ENCODE results near the gene CWC27.

Gene CWC27

GRCh38 chr5:64768358-64769312 is at the start of gene CWC27, which contains the start of gene SREK1IP1:
Gene CWC27 (plus strand): TSS chr5:64768930. CDS start chr5:64769147, 217 bp downstream.
Gene SREK1IP1 (minus strand): TSS chr5:64768691. CDS start chr5:64768517, 174 bp downstream.
- H3K27ac ChIP-seq (ENCODE audit: low read depth in 2 of 2, low read length in 2 of 2), result peak within 1 kb of the TSS; percentile 83 to 87
- H3K36me3 ChIP-seq (ENCODE audit: control insufficient read depth in 2 of 2, insufficient read depth in 2 of 2, low read length in 2 of 2), result peaks cover 0 to under 1% of the 10 kb centered on the region in 2 donors
- no peaks in the 10 kb centered on the region for H3K27me3 ChIP-seq (ENCODE audit: control insufficient read depth in 2 of 2, insufficient read depth in 2 of 2, low read length in 2 of 2)
- H3K4me1 ChIP-seq (ENCODE audit: control insufficient read depth in 2 of 2, insufficient read depth in 2 of 2, low read length in 2 of 2), result peaks cover 13 to 25% of the 10 kb centered on the region in 2 donors
- H3K4me3 ChIP-seq (ENCODE audit: low read length in 2 of 2), result peak within 1 kb of the TSS; percentile 88 to 97
- peak within 1 kb of the TSS; percentile 92 to 94 for H3K9ac ChIP-seq (ENCODE audit: low read depth in 1 of 2, low read length in 2 of 2)
- H3K9me3 ChIP-seq (ENCODE audit: control insufficient read depth in 2 of 2, low read length in 2 of 2), result no peaks in the 10 kb centered on the region

- Histone ChIP-seq H3K27me3 (ENCODE audit: control insufficient read depth in 2 of 2, insufficient read depth in 2 of 2, low read length in 2 of 2) (no peaks in the 10 kb centered on the region), H3K27ac (ENCODE audit: low read depth in 2 of 2, low read length in 2 of 2) (no peak overlapping the region), H3K36me3 (ENCODE audit: control insufficient read depth in 2 of 2, insufficient read depth in 2 of 2, low read length in 2 of 2) (peaks cover 9 to 18% of the 10 kb centered on the region in 2 donors), H3K4me1 (ENCODE audit: control insufficient read depth in 2 of 2, insufficient read depth in 2 of 2, low read length in 2 of 2) (no peaks in the 10 kb centered on the region), H3K9me3 (ENCODE audit: control insufficient read depth in 2 of 2, low read length in 2 of 2) (no peaks in the 10 kb centered on the region), H3K9ac (ENCODE audit: low read depth in 1 of 2, low read length in 2 of 2) (no peak overlapping the region), H3K4me3 (ENCODE audit: low read length in 2 of 2) (no peak overlapping the region)
Observed at GRCh38 chr5:64722588-64722987, 46.1 kb upstream of the CWC27 start.

DNA sequence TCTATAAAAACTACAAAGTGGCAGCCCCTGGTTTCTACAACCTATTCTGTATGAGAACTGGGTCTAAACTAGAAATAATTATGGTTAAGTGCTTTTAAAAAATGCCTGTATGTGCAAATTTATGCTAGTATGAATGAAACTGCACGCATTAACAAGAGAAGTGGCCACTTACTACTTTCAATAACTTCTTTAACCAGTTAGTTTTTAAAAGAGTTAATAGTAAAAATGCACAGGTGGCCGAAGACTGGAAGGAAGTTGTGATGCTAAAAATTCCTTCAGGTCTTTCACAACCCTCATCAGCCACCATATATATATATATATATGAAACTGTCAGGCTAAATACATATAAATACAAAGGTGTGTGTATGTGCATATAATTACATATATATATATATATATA is 41.6 kb upstream of the CWC27 start:
- Histone ChIP-seq H3K27me3 (ENCODE audit: control insufficient read depth in 2 of 2, insufficient read depth in 2 of 2, low read length in 2 of 2) (no peaks in the 10 kb centered on the region), H3K9ac (ENCODE audit: low read depth in 1 of 2, low read length in 2 of 2) (no peak overlapping the region), H3K36me3 (ENCODE audit: control insufficient read depth in 2 of 2, insufficient read depth in 2 of 2, low read length in 2 of 2) (peaks cover 9 to 20% of the 10 kb centered on the region in 2 donors), H3K4me1 (ENCODE audit: control insufficient read depth in 2 of 2, insufficient read depth in 2 of 2, low read length in 2 of 2) (no peaks in the 10 kb centered on the region), H3K27ac (ENCODE audit: low read depth in 2 of 2, low read length in 2 of 2) (no peak overlapping the region), H3K9me3 (ENCODE audit: control insufficient read depth in 2 of 2, low read length in 2 of 2) (no peaks in the 10 kb centered on the region), H3K4me3 (ENCODE audit: low read length in 2 of 2) (no peak overlapping the region)

GRCh38 chr5:64742411-64742810 is 26.3 kb upstream of the CWC27 start:
- peaks cover 16 to 20% of the 10 kb centered on the region in 2 donors for H3K36me3 ChIP-seq (ENCODE audit: control insufficient read depth in 2 of 2, insufficient read depth in 2 of 2, low read length in 2 of 2)
- H3K4me1 ChIP-seq (ENCODE audit: control insufficient read depth in 2 of 2, insufficient read depth in 2 of 2, low read length in 2 of 2), result no peaks in the 10 kb centered on the region
- no peak overlapping the region for H3K27ac ChIP-seq (ENCODE audit: low read depth in 2 of 2, low read length in 2 of 2)
- H3K9me3 ChIP-seq (ENCODE audit: control insufficient read depth in 2 of 2, low read length in 2 of 2), result no peaks in the 10 kb centered on the region
- no peaks in the 10 kb centered on the region for H3K27me3 ChIP-seq (ENCODE audit: control insufficient read depth in 2 of 2, insufficient read depth in 2 of 2, low read length in 2 of 2)
- no peak overlapping the region for H3K9ac ChIP-seq (ENCODE audit: low read depth in 1 of 2, low read length in 2 of 2)
- no peak overlapping the region for H3K4me3 ChIP-seq (ENCODE audit: low read length in 2 of 2)

DNA sequence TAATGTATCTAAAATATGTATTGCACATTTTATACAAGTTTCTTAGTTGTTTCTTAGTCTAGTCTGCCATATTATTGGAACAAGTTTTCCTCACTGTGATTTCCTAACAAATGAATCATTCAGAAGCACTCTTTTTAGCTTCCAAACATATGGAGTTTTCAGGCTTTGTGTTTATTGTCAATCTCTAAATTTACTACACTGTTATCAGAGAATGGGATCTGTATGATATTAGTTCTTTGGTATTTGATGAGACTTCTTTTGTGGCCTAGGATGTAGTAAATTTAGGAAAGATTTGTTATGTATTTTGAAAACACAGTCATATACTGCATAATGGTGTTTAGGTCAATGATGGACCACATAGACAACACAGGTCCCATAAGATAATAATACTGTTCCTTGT is 25.9 kb upstream of the CWC27 start:
- H3K36me3 ChIP-seq (ENCODE audit: control insufficient read depth in 2 of 2, insufficient read depth in 2 of 2, low read length in 2 of 2), result peaks cover 16 to 20% of the 10 kb centered on the region in 2 donors
- H3K27ac ChIP-seq (ENCODE audit: low read depth in 2 of 2, low read length in 2 of 2), result no peak overlapping the region
- no peaks in the 10 kb centered on the region for H3K27me3 ChIP-seq (ENCODE audit: control insufficient read depth in 2 of 2, insufficient read depth in 2 of 2, low read length in 2 of 2)
- no peak overlapping the region for H3K9ac ChIP-seq (ENCODE audit: low read depth in 1 of 2, low read length in 2 of 2)
- no peak overlapping the region for H3K4me3 ChIP-seq (ENCODE audit: low read length in 2 of 2)
- H3K9me3 ChIP-seq (ENCODE audit: control insufficient read depth in 2 of 2, low read length in 2 of 2), result no peaks in the 10 kb centered on the region
- no peaks in the 10 kb centered on the region for H3K4me1 ChIP-seq (ENCODE audit: control insufficient read depth in 2 of 2, insufficient read depth in 2 of 2, low read length in 2 of 2)

DNA sequence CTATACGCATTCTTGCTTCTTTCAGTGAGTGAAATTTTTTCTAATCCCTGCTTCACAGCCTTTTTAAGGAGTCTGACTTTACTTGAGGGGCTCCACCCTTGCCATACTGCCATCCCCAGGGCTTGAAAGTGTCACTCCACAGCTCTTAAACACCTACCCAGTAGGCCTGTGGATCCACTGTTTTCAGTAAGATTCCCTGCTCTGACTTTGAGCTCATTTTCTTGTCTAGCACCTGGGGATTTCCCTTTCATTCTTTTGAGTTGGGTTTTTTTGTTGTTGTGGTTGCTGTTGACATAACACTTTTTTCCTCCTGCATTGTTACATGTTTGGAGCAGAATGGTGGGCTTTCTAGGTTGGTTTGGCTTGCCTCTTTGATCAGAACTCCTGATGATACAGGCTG is 23.8 kb upstream of the CWC27 start:
- no peaks in the 10 kb centered on the region for H3K9me3 ChIP-seq (ENCODE audit: control insufficient read depth in 2 of 2, low read length in 2 of 2)
- H3K4me3 ChIP-seq (ENCODE audit: low read length in 2 of 2), result no peak overlapping the region
- no peak overlapping the region for H3K27ac ChIP-seq (ENCODE audit: low read depth in 2 of 2, low read length in 2 of 2)
- H3K27me3 ChIP-seq (ENCODE audit: control insufficient read depth in 2 of 2, insufficient read depth in 2 of 2, low read length in 2 of 2), result no peaks in the 10 kb centered on the region
- H3K9ac ChIP-seq (ENCODE audit: low read depth in 1 of 2, low read length in 2 of 2), result no peak overlapping the region
- peaks cover 7 to 9% of the 10 kb centered on the region in 2 donors for H3K36me3 ChIP-seq (ENCODE audit: control insufficient read depth in 2 of 2, insufficient read depth in 2 of 2, low read length in 2 of 2)
- H3K4me1 ChIP-seq (ENCODE audit: control insufficient read depth in 2 of 2, insufficient read depth in 2 of 2, low read length in 2 of 2), result no peaks in the 10 kb centered on the region

GRCh38 chr5:64746446-64746845 is 22.3 kb upstream of the CWC27 start:
- no peaks in the 10 kb centered on the region for H3K9me3 ChIP-seq (ENCODE audit: control insufficient read depth in 2 of 2, low read length in 2 of 2)
- no peak overlapping the region for H3K27ac ChIP-seq (ENCODE audit: low read depth in 2 of 2, low read length in 2 of 2)
- no peaks in the 10 kb centered on the region for H3K27me3 ChIP-seq (ENCODE audit: control insufficient read depth in 2 of 2, insufficient read depth in 2 of 2, low read length in 2 of 2)
- H3K36me3 ChIP-seq (ENCODE audit: control insufficient read depth in 2 of 2, insufficient read depth in 2 of 2, low read length in 2 of 2), result no peaks in the 10 kb centered on the region
- no peak overlapping the region for H3K9ac ChIP-seq (ENCODE audit: low read depth in 1 of 2, low read length in 2 of 2)
- H3K4me1 ChIP-seq (ENCODE audit: control insufficient read depth in 2 of 2, insufficient read depth in 2 of 2, low read length in 2 of 2), result no peaks in the 10 kb centered on the region
- no peak overlapping the region for H3K4me3 ChIP-seq (ENCODE audit: low read length in 2 of 2)

- Histone ChIP-seq H3K9ac (ENCODE audit: low read depth in 1 of 2, low read length in 2 of 2) (no peak overlapping the region), H3K27ac (ENCODE audit: low read depth in 2 of 2, low read length in 2 of 2) (no peak overlapping the region), H3K4me1 (ENCODE audit: control insufficient read depth in 2 of 2, insufficient read depth in 2 of 2, low read length in 2 of 2) (no peaks in the 10 kb centered on the region), H3K4me3 (ENCODE audit: low read length in 2 of 2) (no peak overlapping the region), H3K27me3 (ENCODE audit: control insufficient read depth in 2 of 2, insufficient read depth in 2 of 2, low read length in 2 of 2) (no peaks in the 10 kb centered on the region), H3K36me3 (ENCODE audit: control insufficient read depth in 2 of 2, insufficient read depth in 2 of 2, low read length in 2 of 2) (peaks cover 0 to 5% of the 10 kb centered on the region in 2 donors), H3K9me3 (ENCODE audit: control insufficient read depth in 2 of 2, low read length in 2 of 2) (no peaks in the 10 kb centered on the region)
Observed at GRCh38 chr5:64749385-64749784, 19.3 kb upstream of the CWC27 start.

GRCh38 chr5:64754066-64754465 is 14.7 kb upstream of the CWC27 start:
- Histone ChIP-seq H3K27me3 (ENCODE audit: control insufficient read depth in 2 of 2, insufficient read depth in 2 of 2, low read length in 2 of 2) (no peaks in the 10 kb centered on the region), H3K9me3 (ENCODE audit: control insufficient read depth in 2 of 2, low read length in 2 of 2) (no peaks in the 10 kb centered on the region), H3K36me3 (ENCODE audit: control insufficient read depth in 2 of 2, insufficient read depth in 2 of 2, low read length in 2 of 2) (peaks cover 0 to 9% of the 10 kb centered on the region in 2 donors), H3K4me3 (ENCODE audit: low read length in 2 of 2) (no peak overlapping the region), H3K27ac (ENCODE audit: low read depth in 2 of 2, low read length in 2 of 2) (no peak overlapping the region), H3K4me1 (ENCODE audit: control insufficient read depth in 2 of 2, insufficient read depth in 2 of 2, low read length in 2 of 2) (no peaks in the 10 kb centered on the region), H3K9ac (ENCODE audit: low read depth in 1 of 2, low read length in 2 of 2) (no peak overlapping the region)

GRCh38 chr5:64758901-64759300 is 9.8 kb upstream of the CWC27 start:
- Histone ChIP-seq H3K36me3 (ENCODE audit: control insufficient read depth in 2 of 2, insufficient read depth in 2 of 2, low read length in 2 of 2) (peaks cover 0 to 14% of the 10 kb centered on the region in 2 donors), H3K9me3 (ENCODE audit: control insufficient read depth in 2 of 2, low read length in 2 of 2) (no peaks in the 10 kb centered on the region), H3K27me3 (ENCODE audit: control insufficient read depth in 2 of 2, insufficient read depth in 2 of 2, low read length in 2 of 2) (no peaks in the 10 kb centered on the region), H3K4me1 (ENCODE audit: control insufficient read depth in 2 of 2, insufficient read depth in 2 of 2, low read length in 2 of 2) (no peaks in the 10 kb centered on the region), H3K27ac (ENCODE audit: low read depth in 2 of 2, low read length in 2 of 2) (no peak overlapping the region), H3K9ac (ENCODE audit: low read depth in 1 of 2, low read length in 2 of 2) (no peak overlapping the region), H3K4me3 (ENCODE audit: low read length in 2 of 2) (no peak overlapping the region)
